CD4-positive, alpha-beta T cell treated with Interleukin-15 for 1 hour (primary cell): Measurements from ENCODE around the gene TRIM54.
"Not testable (repeated sequence)": the region's sequence is repeated elsewhere in the genome, so short reads cannot be mapped to it uniquely, and the experiment has no call there.

Experiments used
- DNase-seq: peaks from one replicate; pipeline ENCODE4 v3.0.0-alpha.2; 2020

The TRIM54 gene

GRCh38 chr2:27285481-27285880 is 3.3 kb downstream of the TRIM54 start:
- DNase-seq, result no peak

GRCh38 chr2:27288610-27289009 is 6.4 kb downstream of the TRIM54 start:
- DNase-seq, result no peak

GRCh38 chr2:27290549-27290948 is 8.3 kb downstream of the TRIM54 start:
- no peak for DNase-seq

GRCh38 chr2:27291865-27292264 is 9.6 kb downstream of the TRIM54 start:
- DNase-seq, result no peak

GRCh38 chr2:27294928-27295327 is 12.7 kb downstream of the TRIM54 start:
- DNase-seq, result no peak

GRCh38 chr2:27296481-27296880 is 14.3 kb downstream of the TRIM54 start:
- no peak for DNase-seq

- no peak for DNase-seq
These were observed 15.0 kb downstream of the TRIM54 start for GRCh38 chr2:27297195-27297594.

GRCh38 chr2:27298391-27299080 is 16.3 kb downstream of the TRIM54 start:
- no peak for DNase-seq

GRCh38 chr2:27300606-27301005 is 18.4 kb downstream of the TRIM54 start:
- DNase-seq, result not testable (repeated sequence)

- DNase-seq, result peak; percentile 45
These were observed 21.1 kb downstream of the TRIM54 start for GRCh38 chr2:27303093-27304025.

GRCh38 chr2:27304488-27305240 is 22.4 kb downstream of the TRIM54 start:
- no peak for DNase-seq

GRCh38 chr2:27305516-27305915 is 23.3 kb downstream of the TRIM54 start:
- no peak for DNase-seq

GRCh38 chr2:27306136-27306535 is 23.9 kb downstream of the TRIM54 start:
- no peak for DNase-seq

- DNase-seq, result no peak
These were observed 24.5 kb downstream of the TRIM54 start for GRCh38 chr2:27306573-27307286.

- DNase-seq, result no peak
These were observed 25.0 kb downstream of the TRIM54 start for GRCh38 chr2:27307287-27307544.

- no peak for DNase-seq
These were observed 25.5 kb downstream of the TRIM54 start for GRCh38 chr2:27307545-27308358.

- no peak for DNase-seq
These were observed 26.2 kb downstream of the TRIM54 start, which contains the start of gene UCN for GRCh38 chr2:27308359-27308881. Gene UCN, minus strand, starts transcription at chr2:27308445. Its CDS starts 550 bp downstream, at chr2:27307895.

- DNase-seq, result no peak
These were observed 27.4 kb downstream of the TRIM54 start for GRCh38 chr2:27309651-27310050.

GRCh38 chr2:27312152-27312551 is 29.9 kb downstream of the TRIM54 start:
- no peak for DNase-seq

GRCh38 chr2:27313882-27314645 is 31.8 kb downstream of the TRIM54 start:
- DNase-seq, result no peak

GRCh38 chr2:27314709-27315108 is 32.5 kb downstream of the TRIM54 start:
- no peak for DNase-seq
